ENCODE measurements around the gene NUDT4B. TPM values are rescaled to one million over a fixed set of nuclear protein-coding genes. Genes with fewer than 3 reads are reported as not detected.
"Not testable (repeated sequence)": the region's sequence is repeated elsewhere in the genome, so short reads cannot be mapped to it uniquely, and the experiment has no call there.

The NUDT4B gene
- total RNA-seq, 1 experiment from 2014 or later, result not detected

DNA sequence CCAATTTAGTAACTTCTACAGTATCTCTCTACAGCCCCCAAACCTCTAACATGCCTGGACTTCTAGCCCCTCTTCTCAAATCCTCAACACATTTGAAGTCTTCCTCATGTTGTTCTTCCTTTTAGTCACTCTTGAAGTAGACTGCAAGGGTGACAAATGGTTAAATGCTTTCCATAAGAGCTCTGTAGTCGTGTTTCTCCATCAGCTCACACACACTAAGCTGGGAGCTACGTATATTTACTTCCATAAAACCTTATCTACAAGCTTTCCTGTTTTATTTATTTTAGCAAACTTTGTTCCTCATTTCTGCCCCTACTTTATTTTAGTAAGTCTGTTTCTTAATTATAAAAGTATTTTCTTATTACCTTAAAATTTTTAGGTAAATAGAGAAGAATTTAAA is 19.0 kb upstream of the NUDT4B start:
- H3K4me1 Mint-ChIP-seq; H3K4ac ChIP-seq (ENCODE audit: low read depth, low read length); H3K23me2 ChIP-seq (ENCODE audit: insufficient read length, low read depth, low read length, poor library complexity, severe bottlenecking); H3K27me3 ChIP-seq (ENCODE audit: insufficient read depth, low read length); DNase-seq; H3K14ac ChIP-seq (ENCODE audit: insufficient read depth, low read length); H4K91ac ChIP-seq (ENCODE audit: insufficient read length, low read depth, low read length); H3K9me3 Mint-ChIP-seq; H3K4me1 ChIP-seq (ENCODE audit: insufficient read depth, low read length); H2BK12ac ChIP-seq (ENCODE audit: insufficient read length, low read depth, low read length); H3K4me2 ChIP-seq (ENCODE audit: insufficient read depth, insufficient read length, low read length); H3K79me2 ChIP-seq (ENCODE audit: insufficient read depth, low read length); H2BK5ac ChIP-seq (ENCODE audit: insufficient read length, low read length); H3K9ac ChIP-seq (ENCODE audit: extremely low read depth, insufficient read length, low read length); H3K27ac Mint-ChIP-seq; H2BK20ac ChIP-seq (ENCODE audit: low read depth, low read length, poor library complexity, severe bottlenecking); H4K20me1 ChIP-seq (ENCODE audit: control insufficient read depth, insufficient read depth, insufficient read length); H4K5ac ChIP-seq (ENCODE audit: insufficient read length, low read depth, low read length); H3K27me3 Mint-ChIP-seq (ENCODE audit: low read depth); H3K18ac ChIP-seq (ENCODE audit: insufficient read length, low read depth, low read length); H2AFZ ChIP-seq (ENCODE audit: low read length); H3K36me3 Mint-ChIP-seq (ENCODE audit: insufficient read depth in 1 of 3, low read depth in 3 of 3); H3K9me3 ChIP-seq (ENCODE audit: control insufficient read depth, low read depth, low read length); H2AK5ac ChIP-seq (ENCODE audit: insufficient read length, low read length); H4K8ac ChIP-seq (replicated peaks; ENCODE audit: insufficient read length, low read depth, low read length); H3K4me3 Mint-ChIP-seq; H2BK15ac ChIP-seq (ENCODE audit: low read depth, low read length); H3K23ac ChIP-seq (ENCODE audit: insufficient read length, low read depth, low read length); H3K79me1 ChIP-seq (ENCODE audit: insufficient read depth, low read depth, low read length, poor library complexity, severe bottlenecking); H3K56ac ChIP-seq (ENCODE audit: insufficient read length, low read depth, low read length); H3T11ph ChIP-seq (ENCODE audit: low read length); H2BK120ac ChIP-seq (ENCODE audit: low read depth, low read length, poor library complexity, severe bottlenecking); H3K27ac ChIP-seq (ENCODE audit: insufficient read length, low read depth, low read length): not testable (repeated sequence)
- no CpG with 5 or more reads among the region's 2 CpGs for WGBS (ENCODE audit: extremely low coverage, insufficient read length, low lambda C conversion rate)

DNA sequence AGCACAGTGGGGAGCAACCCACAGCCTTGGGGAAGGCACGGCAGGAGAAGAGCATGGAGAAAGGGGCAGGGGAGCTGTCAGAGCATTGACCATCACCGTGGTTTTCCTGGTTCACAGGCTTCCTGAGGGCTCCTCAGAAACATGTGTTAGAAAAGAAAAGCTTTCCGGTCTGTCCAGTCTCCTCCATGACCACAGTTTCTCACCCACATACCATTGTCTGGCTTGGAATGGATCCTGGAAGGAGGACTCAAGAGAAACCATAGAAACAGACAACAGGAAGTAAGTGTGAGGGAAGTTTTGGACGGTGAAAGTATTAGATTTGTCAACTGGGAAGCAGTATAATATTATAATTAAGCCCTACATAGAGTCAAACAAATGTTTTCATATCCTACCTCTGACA is 16.3 kb upstream of the NUDT4B start:
- H3K9me3 Mint-ChIP-seq; H3K4me2 ChIP-seq (ENCODE audit: insufficient read depth, insufficient read length, low read length); H4K91ac ChIP-seq (ENCODE audit: insufficient read length, low read depth, low read length); H3K27me3 Mint-ChIP-seq (ENCODE audit: low read depth); H3K14ac ChIP-seq (ENCODE audit: insufficient read depth, low read length); H2AFZ ChIP-seq (ENCODE audit: low read length); H4K20me1 ChIP-seq (ENCODE audit: control insufficient read depth, insufficient read depth, insufficient read length); H3K27me3 ChIP-seq (ENCODE audit: insufficient read depth, low read length); H3K27ac ChIP-seq (ENCODE audit: insufficient read length, low read depth, low read length); H2BK12ac ChIP-seq (ENCODE audit: insufficient read length, low read depth, low read length); H4K5ac ChIP-seq (ENCODE audit: insufficient read length, low read depth, low read length); H3K27ac Mint-ChIP-seq; H3K4me3 Mint-ChIP-seq; H3K9me3 ChIP-seq (ENCODE audit: control insufficient read depth, low read depth, low read length); H2BK15ac ChIP-seq (ENCODE audit: low read depth, low read length); H3K56ac ChIP-seq (ENCODE audit: insufficient read length, low read depth, low read length); H3K23me2 ChIP-seq (ENCODE audit: insufficient read length, low read depth, low read length, poor library complexity, severe bottlenecking); H2AK5ac ChIP-seq (ENCODE audit: insufficient read length, low read length); H2BK120ac ChIP-seq (ENCODE audit: low read depth, low read length, poor library complexity, severe bottlenecking); H3K36me3 Mint-ChIP-seq (ENCODE audit: insufficient read depth in 1 of 3, low read depth in 3 of 3); H2BK20ac ChIP-seq (ENCODE audit: low read depth, low read length, poor library complexity, severe bottlenecking); H3K9ac ChIP-seq (ENCODE audit: extremely low read depth, insufficient read length, low read length); H3K79me2 ChIP-seq (ENCODE audit: insufficient read depth, low read length); H3K4me1 ChIP-seq (ENCODE audit: insufficient read depth, low read length); H4K8ac ChIP-seq (replicated peaks; ENCODE audit: insufficient read length, low read depth, low read length); H3K18ac ChIP-seq (ENCODE audit: insufficient read length, low read depth, low read length); H3K23ac ChIP-seq (ENCODE audit: insufficient read length, low read depth, low read length); H3K79me1 ChIP-seq (ENCODE audit: insufficient read depth, low read depth, low read length, poor library complexity, severe bottlenecking); H3T11ph ChIP-seq (ENCODE audit: low read length); H3K4ac ChIP-seq (ENCODE audit: low read depth, low read length); H2BK5ac ChIP-seq (ENCODE audit: insufficient read length, low read length); H3K4me1 Mint-ChIP-seq; DNase-seq: not testable (repeated sequence)
- WGBS (ENCODE audit: extremely low coverage, insufficient read length, low lambda C conversion rate), result no CpG with 5 or more reads among the region's 4 CpGs
